Bronchial epithelial cell (primary cell): ENCODE data around the gene SMCO3. TPM values are rescaled to one million over a fixed set of nuclear protein-coding genes. Genes with fewer than 3 reads are reported as not detected.
A peak's percentile ranks its signal among the peaks of the same experiment; 100 is the strongest.

Experiments used
- DNase-seq: peaks from one replicate; pipeline ENCODE4 v3.0.0-alpha.2; 2010; ENCODE audit warnings: low read depth
- FAIRE-seq: peaks from 2 replicates; lab custom pipeline; 2011; peaks lifted over from hg19 to GRCh38; lab: Jason Lieb, UNC
- H3K27me3 ChIP-seq: 2 replicates; pipeline ENCODE4 v1.5.1; 2011; ENCODE audit warnings: low read length; ENCODE audit not compliant: control insufficient read depth, insufficient read depth
- H3K36me3 ChIP-seq: 2 replicates; pipeline ENCODE4 v1.5.1; 2011; ENCODE audit warnings: low read length; ENCODE audit not compliant: control insufficient read depth, insufficient read depth
- H3K4me3 ChIP-seq: 2 replicates; pipeline ENCODE4 v1.5.1; 2011; ENCODE audit warnings: mild to moderate bottlenecking, low read depth, low read length, control low read depth
- CTCF ChIP-seq: IDR thresholded peaks from 2 replicates; pipeline ENCODE4 v1.5.1; 2011; ENCODE audit warnings: mild to moderate bottlenecking, moderate library complexity, low read length, control low read depth, inconsistent platforms; ENCODE audit not compliant: insufficient read depth, severe bottlenecking
- total RNA-seq: library from RNA; depleted of rRNA; stranded (reverse); fragments of >200 nt; gene quantifications from 2 replicates; pipeline ENCODE4 v1.2.1, GENCODE V29; 2014

Gene SMCO3
- total RNA-seq, 1 donor from 2014 or later, result not detected

DNA sequence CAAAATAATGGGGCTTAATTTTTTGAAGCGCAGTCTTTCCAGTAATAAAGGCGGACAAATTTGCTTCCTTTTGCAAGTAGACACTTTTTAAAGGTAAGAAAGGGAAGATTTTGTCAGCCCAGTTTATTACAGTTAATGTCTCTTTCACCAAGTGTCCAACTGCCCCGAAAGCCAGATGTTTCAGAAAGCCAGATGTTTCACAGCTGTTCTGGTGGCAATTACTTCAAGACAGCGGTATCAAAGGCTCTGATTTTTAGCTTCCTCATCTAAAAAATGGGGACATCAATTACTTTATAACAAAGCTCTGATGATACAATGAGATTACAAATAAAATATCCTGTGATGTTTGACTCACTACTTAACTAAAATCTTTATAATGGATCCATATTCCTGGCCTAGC is 11.7 kb downstream of the SMCO3 start:
- DNase-seq, result no peak
- Histone ChIP-seq H3K4me3 (peak overlapping the region; percentile 80), H3K36me3 (peaks cover 2% of the 10 kb centered on the region), H3K27me3 (no peaks in the 10 kb centered on the region)
- TF ChIP-seq CTCF, result no peak
- FAIRE-seq, result no peak

- DNase-seq (no peak), FAIRE-seq (no peak)
- H3K36me3 ChIP-seq, result peaks cover 3% of the 10 kb centered on the region
- H3K27me3 ChIP-seq, result no peaks in the 10 kb centered on the region
- TF ChIP-seq CTCF, result no peak
- H3K4me3 ChIP-seq, result no peak overlapping the region
Measured at GRCh38 chr12:14795028-14795448, 18.9 kb downstream of the SMCO3 start.

DNA sequence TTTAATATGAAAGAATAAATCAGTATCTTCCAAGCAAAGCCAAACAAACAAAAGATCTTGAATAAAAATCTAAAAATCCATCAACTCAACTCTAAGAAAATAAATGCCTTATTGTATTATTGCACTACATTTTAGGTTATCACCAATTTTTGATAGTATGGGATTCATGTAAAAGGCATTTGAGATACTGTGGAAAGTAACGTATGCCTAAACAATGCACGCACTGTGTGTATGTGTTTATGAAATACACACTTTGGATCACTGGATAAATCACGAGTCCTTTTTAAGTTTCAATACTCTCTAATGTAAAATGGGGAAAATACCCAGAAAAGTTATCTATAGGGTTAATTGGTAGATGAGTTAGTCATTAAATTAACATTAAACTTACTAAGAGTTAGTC is 28.4 kb downstream of the SMCO3 start:
- Histone ChIP-seq H3K36me3 (peaks cover 7% of the 10 kb centered on the region), H3K27me3 (no peaks in the 10 kb centered on the region), H3K4me3 (no peak overlapping the region)
- DNase-seq, result no peak
- no peak for TF ChIP-seq CTCF
- no peak for FAIRE-seq

DNA sequence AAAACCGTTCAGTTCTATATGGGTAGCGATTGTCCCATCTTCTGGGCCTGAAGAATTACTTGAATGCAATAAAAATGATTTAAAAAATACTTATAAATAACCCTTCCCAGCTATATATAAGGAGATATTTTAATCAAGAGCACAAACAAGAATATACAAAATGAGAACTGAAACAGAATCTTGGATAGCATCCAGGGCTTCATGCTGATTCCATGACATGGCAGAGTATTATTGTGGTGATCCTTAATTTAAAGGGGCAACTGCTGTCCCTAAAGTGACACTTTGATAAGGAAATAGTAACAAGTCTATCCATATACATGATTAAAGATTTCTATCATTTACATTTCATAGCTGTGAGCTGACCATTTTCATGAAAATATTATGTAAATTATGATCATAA is 29.5 kb downstream of the SMCO3 start:
- no peak for FAIRE-seq
- H3K27me3 ChIP-seq, result no peaks in the 10 kb centered on the region
- no peak for TF ChIP-seq CTCF
- no peak overlapping the region for H3K4me3 ChIP-seq
- H3K36me3 ChIP-seq, result peaks cover 5% of the 10 kb centered on the region
- no peak for DNase-seq

DNA sequence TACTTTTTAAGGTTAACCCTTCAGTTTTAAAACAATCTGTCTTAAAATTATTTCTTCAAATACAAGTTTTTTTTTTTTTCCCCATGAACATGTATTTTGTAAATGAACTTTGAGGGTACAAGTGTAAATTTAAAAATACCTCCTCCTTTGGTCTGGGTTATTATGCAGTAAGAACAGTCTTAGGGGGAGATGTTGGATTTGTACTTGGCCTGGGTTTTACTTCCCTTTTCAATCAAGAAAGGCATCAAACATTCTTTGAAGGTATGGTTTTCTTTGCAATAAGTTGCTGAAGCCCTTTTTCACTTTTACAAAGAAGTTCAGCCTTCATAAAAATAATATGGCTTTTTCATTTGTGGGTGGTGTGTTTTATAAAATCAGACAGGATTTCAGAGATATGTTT is 31.2 kb downstream of the SMCO3 start:
- TF ChIP-seq CTCF, result no peak
- FAIRE-seq, result no peak

GRCh38 chr12:14781563-14781962 is 32.4 kb downstream of the SMCO3 start:
- H3K36me3 ChIP-seq, result no peaks in the 10 kb centered on the region
- DNase-seq, result no peak
- TF ChIP-seq CTCF, result no peak
- no peaks in the 10 kb centered on the region for H3K27me3 ChIP-seq
- FAIRE-seq, result no peak
- no peak overlapping the region for H3K4me3 ChIP-seq

More for the DNA sequence above, 31.2 kb downstream of the SMCO3 start:
- no peak for DNase-seq
- H3K36me3 ChIP-seq, result peaks cover 2% of the 10 kb centered on the region
- H3K4me3 ChIP-seq, result no peak overlapping the region
- H3K27me3 ChIP-seq, result no peaks in the 10 kb centered on the region
